Measurements from ENCODE around the gene ACTRT2.

Gene ACTRT2

DNA sequence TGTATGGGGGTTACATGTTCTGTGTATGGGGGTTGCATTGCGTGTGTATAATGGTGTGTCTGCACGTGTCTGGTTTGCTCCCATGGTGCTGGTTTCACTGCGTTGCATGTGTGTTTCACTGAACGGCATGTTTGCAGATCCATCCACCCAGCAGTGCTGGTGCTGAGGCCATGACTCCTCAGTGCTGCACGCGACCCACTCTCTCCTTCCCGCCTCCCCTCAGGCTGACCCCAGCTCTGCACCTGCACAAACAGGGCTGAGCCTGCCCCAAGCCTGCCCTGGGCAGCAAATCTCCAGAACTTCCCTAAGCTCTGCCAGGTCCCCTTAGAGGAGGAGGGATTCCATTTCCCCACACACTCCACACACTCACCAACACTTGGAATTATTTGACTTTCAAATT is 18.7 kb downstream of the ACTRT2 start:
- DNase-seq (ENCODE audit: low read depth) = no peak
- no peak overlapping the region for H3K4me3 ChIP-seq (ENCODE audit: low read depth, low read length)

DNA sequence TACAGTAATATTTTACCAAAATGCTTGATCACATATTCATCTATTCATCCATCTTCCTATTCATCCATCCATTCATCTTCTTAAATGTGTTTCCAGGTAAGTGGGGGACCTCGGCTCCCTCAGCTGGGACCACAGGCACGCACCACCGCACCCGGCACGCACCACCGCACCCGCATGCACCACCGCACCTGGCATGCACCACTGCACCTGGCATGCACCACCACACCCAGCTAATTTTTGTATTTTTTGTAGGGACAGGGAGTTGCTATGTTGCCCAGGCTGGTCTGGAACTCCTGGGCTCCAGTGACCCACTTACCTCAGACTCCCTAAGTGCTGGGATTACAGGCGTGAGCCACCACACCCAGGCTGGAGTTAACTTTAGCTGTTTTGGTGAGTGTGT is 21.2 kb downstream of the ACTRT2 start:
- H3K4me3 ChIP-seq (ENCODE audit: low read depth, low read length) = no peak overlapping the region
- DNase-seq (ENCODE audit: low read depth) = no peak

DNA sequence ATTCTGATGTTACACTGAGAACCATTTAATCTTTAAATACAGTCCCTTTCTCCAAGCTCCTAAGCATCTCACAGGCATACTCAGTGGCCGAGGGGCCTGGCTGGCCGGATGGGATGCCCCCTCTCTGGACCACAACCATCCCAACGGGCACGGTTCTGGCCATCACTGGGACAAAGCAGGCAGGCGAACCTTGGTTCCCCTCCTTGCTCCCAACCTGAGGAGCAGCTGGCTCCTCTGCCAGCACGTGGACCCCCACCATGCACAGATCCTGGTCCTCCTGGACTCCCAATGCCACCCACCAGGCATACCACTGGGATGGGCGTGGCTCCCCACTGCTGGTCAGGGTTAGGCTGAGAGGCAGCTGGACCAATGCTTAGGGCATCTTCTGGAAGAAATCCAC is 27.9 kb downstream of the ACTRT2 start:
- no peak for DNase-seq (ENCODE audit: low read depth)
- no peak overlapping the region for H3K4me3 ChIP-seq (ENCODE audit: low read depth, low read length)

DNA sequence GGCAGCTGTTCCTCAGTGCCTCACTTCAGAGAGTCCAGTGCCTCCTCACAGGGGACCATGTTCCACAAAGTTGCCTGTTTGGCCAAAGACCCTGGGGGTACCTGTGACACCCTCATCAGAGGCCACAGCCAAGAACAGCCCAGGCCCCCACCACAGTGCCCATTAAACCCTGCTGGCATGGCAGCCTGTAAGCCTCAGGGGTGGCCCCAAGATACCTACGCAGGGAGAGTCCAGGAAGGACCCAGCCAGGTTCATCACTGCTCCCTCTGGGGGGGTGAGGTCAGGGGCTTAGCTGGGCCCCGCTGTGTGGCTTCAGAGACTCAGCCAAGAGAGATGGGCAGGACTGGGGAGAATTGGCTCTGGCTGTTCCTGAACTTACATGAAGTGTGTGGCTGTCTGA is 28.6 kb downstream of the ACTRT2 start:
- no peak overlapping the region for H3K4me3 ChIP-seq (ENCODE audit: low read depth, low read length)
- DNase-seq (ENCODE audit: low read depth) = no peak

DNA sequence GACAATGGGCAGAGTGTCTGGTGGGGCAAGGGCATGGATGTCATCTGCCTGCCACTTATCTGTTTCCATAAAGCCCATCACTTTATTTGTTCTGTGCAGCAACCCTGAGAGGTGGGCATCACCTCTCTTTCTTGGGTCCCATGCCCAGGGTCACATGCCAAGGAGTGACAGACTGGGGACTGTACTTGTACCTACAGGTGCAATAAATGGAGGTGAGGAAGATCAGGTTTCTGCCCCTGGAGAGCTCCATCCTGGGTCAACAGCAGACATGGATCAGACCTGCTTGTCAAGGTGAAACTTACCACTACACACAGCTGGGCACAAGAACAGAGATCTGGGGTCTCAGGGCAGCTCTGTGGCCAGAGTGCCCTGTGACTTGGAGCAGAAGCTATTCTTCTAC is 29.3 kb downstream of the ACTRT2 start:
- DNase-seq (ENCODE audit: low read depth) = no peak
- no peak overlapping the region for H3K4me3 ChIP-seq (ENCODE audit: low read depth, low read length)

DNA sequence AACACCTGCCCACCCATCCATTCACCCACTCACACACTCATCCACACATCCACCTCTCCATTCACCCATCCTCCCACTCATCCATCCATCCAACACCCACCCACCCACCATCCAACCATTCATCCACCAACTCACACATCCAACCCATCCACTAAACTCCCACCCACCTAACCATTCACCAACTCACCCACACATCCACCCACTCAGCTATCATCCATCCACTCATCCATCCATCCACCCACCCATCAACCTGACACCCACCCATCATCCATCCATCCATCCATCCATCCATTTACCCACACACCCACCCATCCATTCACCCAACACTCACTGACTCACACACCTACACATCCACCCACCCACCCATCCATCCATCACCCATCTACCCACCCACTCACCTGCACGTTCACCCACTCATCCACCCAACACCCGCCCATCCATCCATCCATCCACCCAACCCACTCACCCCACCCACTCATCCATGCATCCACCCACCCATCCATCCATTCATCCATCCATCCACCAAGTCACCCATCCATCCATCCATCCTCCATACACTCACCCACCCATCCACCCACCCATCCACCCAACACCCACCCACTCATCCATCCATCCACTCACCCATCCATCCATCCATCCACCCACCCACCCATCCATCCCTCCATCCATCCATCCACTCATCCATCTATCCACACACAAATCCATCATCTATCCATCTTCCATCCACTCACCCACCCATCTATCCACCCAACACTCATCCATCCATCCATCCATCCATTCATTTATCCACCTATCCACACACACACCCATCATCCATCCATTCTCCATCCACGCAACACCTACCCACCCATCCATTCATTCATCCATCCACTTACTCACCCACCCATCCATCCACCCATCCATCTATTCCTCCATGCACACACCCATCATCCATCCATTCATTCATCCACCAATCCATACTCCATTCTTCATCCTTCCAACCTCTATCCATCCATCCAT is 30.3 kb downstream of the ACTRT2 start:
- no peak overlapping the region for H3K4me3 ChIP-seq (ENCODE audit: low read depth, low read length)
- DNase-seq (ENCODE audit: low read depth) = no peak

DNA sequence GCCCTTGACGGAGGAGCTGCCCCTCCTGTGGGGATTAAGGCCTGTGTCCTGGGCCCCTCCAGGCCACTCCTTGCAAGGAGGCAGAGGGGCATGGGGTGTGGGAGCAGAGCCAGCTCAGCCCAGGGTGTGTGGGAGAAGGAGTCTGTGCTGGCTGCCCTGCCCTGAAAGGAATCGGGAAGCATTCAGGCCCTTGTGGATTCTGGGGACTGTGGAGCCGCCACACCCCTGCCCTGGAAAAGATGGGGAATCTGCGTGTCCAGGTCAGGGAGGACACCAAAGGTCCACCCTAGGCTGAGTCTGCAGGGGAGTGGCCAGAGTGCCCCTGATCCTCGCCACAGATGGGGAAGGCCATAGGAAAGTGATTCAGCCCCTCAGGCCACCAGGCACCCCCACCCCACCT is 31.2 kb downstream of the ACTRT2 start:
- no peak for DNase-seq (ENCODE audit: low read depth)
- H3K4me3 ChIP-seq (ENCODE audit: low read depth, low read length) = no peak overlapping the region

DNA sequence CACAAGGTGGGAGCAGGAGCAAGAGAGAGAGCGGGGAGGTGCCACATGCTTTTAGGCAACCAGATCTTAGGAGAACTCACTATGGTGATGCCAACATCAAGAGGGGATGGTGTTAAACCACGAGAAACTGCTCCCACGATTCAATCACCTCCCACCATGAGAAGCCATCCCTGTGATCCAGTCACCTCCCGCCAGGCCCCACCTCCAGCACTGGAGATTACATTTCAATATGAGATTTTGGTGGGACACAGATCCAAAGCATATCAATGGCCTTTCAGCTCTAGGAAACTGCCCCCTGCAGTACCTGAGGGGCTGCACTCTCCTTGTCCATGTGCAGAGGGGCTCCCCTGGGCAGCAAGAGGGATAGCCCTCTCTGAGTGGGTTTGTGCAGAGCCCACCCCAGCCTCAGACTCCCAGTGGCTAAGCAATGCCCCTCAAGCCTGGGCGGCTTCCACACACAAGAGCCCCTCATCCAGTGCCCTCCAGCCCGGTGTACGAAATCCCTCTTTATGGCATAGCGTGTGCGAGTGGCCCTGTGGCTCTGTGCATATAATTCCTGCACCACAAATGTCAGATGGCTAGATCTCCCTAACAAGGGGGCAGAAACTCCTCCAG is 32.2 kb downstream of the ACTRT2 start:
- DNase-seq (ENCODE audit: low read depth) = no peak

DNA sequence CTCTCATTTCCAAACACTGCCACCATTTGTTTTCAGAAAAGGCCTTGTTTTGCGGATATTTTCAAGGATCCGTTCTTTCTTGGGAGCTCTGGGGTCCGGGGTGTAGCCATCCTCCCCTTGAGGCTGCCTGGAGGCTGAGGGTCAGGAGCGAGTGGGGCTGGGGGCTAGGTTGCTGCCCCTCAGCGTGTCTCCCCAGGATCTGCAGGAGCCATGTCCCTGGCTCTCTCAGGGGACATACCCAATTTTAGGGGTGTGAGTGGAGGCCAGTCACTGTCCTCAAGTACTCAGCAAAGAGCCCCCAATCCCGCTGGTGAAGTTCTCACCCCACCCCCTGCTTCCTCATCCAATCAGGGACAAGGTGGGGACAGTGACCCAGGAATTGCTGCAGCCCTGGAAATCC is 32.7 kb downstream of the ACTRT2 start:
- DNase-seq (ENCODE audit: low read depth) = no peak
- no peak overlapping the region for H3K4me3 ChIP-seq (ENCODE audit: low read depth, low read length)

More for the DNA sequence above, 32.2 kb downstream of the ACTRT2 start:
- no peak overlapping the region for H3K4me3 ChIP-seq (ENCODE audit: low read depth, low read length)

DNA sequence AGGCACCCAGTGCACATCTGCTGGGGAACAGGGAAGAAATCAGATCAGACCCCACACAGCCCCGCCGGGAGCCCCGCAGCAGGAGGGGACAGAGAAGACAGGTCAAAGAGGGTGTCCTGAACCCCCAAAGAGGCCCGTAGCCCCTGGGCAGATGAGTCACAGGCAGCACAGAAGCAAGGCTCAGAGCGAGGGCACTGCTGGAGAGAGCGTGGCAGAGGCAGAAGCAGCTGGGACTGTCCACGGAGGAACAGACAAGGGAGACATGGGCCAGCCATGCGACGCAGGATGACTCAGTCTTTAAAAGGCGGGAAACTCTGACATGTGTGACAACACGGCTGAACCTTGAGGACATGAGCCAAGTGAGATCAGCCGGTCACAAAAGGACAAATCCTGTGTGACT is 33.2 kb downstream of the ACTRT2 start:
- H3K4me3 ChIP-seq (ENCODE audit: low read depth, low read length) = no peak overlapping the region
- no peak for DNase-seq (ENCODE audit: low read depth)

DNA sequence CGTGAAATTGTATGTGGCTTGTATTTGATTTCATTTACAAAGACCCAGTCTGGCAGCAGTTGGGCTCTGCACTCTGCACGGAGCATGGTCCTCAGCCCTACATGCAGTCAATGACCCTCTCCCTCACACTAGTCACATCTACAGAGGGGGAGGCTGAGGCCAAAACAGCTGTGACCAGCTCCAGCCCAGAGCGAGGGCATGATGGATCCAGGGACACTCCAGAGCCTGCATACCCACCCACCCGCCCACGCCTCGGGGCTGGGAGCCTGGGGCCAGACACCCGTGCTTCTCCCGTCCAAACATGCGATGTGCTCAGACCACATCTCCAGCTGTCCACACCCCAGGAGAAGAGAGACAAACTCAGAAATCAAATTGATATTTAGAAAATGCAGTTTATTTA is 33.8 kb downstream of the ACTRT2 start:
- DNase-seq (ENCODE audit: low read depth) = no peak
- H3K4me3 ChIP-seq (ENCODE audit: low read depth, low read length) = no peak overlapping the region

DNA sequence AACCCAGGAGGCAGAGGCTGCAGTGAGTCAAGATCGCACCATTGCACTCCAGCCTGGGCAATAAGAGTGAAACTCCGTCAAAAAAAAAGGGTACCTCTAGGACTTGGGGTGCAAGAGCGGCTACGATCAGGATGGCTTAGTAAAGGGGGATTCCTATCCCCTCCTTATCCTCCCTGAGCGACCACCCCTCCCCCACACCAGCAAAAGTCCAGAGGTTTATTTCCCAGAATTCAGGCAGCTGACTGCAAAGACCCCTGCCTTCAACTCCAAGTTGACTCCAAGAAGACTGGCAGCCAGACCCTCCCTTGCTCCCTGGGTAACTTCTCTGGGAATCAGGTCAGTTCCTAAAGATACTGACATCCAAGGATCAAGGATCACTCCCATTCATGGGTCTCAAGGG is 35.4 kb downstream of the ACTRT2 start:
- DNase-seq (ENCODE audit: low read depth) = no peak

DNA sequence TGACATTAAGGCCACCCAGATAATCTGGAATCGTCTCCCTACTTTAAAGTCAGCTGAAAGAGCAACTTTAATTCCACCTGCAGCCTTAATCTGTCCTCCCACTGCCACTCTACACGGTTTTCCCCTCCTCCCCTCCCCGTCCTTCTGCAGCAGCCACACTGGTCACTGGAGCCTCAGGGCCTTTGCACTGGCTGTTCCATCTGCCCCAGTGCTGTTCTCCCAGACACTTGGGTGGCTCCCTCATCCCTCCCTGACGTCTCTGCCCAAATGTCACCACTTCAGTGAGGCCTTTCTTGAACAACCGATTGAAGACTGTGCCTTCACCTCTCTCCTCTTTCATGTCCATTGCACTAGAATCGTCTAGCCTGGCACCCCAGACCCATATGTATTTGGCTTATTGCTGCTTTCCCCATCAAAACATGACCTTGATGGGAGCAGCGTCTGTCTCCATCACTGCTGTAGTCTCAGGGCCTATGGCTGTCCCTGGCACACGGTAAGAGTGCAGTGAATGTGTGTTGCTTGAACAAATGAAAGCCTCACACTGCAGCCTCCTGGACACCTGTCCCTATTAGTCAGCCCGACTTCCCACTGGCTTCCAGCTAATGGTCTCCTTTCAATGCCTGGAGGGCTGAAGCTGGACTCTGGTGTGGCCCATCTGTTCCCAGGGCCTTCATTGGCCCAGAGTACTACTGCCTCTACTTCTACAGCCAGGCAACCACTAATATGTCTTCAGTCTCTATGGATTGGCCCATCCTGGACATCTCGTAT is 37.2 kb downstream of the ACTRT2 start:
- no peak overlapping the region for H3K4me3 ChIP-seq (ENCODE audit: low read depth, low read length)

More for the DNA sequence above, 35.4 kb downstream of the ACTRT2 start:
- no peak overlapping the region for H3K4me3 ChIP-seq (ENCODE audit: low read depth, low read length)

DNA sequence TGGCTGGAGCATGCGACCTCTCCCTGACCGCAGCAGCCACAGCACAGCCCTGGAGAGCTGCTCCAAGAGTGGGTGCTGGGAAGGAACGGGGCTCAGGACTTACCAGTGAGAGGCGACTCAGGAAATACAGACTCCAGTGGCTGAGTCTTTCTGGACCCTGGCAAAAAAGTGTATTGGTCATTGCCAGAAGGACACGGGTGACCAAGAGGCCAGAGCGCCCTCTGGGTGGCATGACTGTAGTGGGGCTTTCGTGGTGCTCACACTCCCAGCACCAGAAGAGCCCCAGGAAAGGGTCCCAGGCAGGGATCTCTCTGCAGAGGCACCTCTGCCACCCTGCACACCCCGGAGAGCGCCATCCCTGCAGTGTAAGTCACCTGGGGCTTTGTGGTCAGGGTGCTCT is 38.9 kb downstream of the ACTRT2 start:
- H3K4me3 ChIP-seq (ENCODE audit: low read depth, low read length) = no peak overlapping the region
- no peak for DNase-seq (ENCODE audit: low read depth)

More for the DNA sequence above, 37.2 kb downstream of the ACTRT2 start:
- DNase-seq (ENCODE audit: low read depth) = no peak

DNA sequence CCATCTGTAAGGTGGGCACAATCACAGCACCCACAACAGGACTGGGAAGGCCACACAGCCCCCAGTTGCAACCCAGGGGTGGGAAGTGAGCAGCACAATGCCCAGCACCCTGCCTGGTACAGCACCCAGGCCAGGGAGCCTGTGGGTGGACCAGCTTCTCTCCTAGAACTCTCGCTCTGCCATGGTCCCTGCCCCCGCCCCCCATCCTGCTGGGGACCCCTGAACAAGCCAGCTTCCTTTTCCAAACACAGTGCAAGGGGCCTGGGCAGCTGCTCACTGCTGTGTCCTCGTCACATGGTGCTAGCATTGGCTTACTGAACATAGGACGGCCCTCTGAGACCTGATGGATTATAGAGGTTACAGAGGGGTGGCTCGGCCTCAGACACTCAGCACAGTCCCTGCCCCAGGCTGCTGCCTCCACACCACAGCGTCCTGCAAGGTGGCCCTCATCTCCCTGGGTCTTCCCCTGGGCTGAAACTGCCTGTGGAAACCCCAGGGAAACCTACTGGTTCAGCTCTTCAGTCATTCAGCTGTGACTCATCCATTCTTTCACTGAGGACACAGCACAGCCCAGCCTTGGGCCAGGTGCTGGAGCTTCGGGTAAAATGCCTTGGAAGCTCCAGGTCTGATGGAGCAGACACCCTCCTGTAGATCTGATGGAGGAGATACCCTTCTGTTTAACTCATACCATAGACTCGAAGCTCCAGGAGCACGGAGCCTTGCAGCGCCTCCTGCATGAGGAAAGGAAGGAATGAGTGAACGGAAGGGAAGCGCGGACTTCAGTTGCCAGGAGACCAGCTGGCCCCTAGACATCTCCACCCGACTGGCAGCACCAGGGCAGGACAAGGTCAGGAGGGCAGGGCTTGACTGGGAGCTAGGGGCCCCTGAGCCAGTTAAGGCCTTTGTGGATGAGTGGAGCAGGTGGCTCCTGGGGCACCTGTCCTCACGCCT is 39.6 kb downstream of the ACTRT2 start:
- H3K4me3 ChIP-seq (ENCODE audit: low read depth, low read length) = no peak overlapping the region
- DNase-seq (ENCODE audit: low read depth) = no peak

DNA sequence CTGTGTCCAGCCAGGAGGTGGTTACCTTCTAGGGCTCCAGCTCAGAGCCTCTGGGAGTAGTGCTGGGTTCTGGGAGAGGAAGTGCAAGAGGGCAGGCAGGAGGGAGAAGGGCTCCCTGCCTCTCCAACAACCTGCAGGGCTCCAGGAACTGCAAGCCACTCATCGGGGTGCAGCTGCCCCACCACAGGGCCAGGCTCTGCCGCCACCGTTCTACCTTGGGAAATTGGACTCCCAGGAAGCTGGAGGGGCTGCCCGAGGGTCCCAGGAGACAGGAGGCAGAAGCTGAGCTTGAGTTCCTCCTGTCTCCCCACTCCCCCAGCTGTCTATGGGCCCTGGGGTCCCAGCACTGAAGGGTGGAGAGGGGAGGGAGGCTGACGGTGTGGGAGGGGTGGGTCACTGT is 40.3 kb downstream of the ACTRT2 start:
- no peak overlapping the region for H3K4me3 ChIP-seq (ENCODE audit: low read depth, low read length)
- no peak for DNase-seq (ENCODE audit: low read depth)

DNA sequence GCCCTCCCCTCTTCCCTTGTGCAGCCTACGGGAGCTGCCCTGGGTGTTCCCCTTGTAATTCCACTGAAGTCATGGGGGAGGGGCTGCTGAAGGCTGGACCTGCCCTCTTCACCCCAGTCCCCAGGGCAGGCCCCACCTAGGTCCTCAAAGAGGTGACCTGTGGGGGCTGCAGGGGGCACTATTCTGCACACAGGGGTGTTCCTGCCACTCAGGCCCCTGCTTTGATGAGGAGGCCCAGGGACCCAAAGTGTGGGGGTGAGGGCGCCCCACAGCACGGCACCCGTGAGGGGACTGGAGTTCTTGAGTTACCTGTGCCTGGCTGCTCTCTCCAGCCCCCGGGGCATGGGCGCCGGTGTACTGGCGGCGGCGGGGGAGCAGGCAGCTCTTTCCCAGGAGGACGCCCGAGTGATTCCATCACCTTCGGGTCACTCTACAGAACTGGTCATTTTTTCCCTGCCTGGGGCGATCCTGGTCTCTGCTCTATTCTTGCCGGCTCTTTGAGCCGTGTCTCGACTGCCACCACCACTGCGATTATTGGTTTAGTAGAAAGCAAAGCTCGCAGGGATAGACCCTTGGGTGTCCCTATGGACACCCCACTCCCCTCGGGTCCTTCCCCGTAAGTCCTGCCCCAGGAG is 40.8 kb downstream of the ACTRT2 start:
- no peak for DNase-seq (ENCODE audit: low read depth)
- H3K4me3 ChIP-seq (ENCODE audit: low read depth, low read length) = no peak overlapping the region

DNA sequence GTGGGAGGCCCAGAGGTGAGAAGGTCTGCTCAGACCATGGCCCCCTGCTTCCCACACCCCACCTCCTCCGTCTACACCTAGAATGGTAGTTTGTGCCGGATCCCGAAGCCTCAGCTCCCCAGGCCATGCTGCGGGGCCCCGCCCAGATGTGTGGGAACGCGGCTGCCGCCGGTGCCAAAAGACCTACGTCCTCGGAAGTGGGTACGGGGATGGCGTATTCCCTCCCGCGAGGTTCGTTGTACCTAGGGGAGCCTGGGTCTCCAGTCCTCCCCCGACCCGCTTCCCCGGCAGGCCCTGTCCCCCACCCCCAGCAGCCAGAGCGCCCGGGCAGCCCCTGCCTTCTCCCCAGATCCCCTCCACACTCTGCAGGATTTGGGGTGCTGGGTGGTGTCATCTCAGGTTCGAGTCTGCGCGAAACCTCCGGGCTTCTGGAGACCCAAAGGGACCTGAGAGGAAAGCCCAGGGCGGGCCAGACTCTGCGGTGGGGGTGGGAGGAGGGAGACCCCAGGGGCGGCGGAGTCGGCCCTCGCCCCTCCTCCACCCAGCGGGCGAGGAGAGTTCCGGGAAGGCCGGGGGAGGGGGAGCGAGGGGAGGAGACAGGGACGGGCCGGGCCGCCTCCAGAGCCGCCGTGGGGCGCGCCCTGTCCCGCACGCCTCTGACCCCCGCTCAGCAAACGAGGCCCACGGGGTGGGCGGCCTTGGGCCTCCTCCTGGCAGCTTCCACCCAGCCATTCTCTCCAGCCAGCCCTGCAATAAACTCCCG is 41.5 kb downstream of the ACTRT2 start:
- no peak for DNase-seq (ENCODE audit: low read depth)
- no peak overlapping the region for H3K4me3 ChIP-seq (ENCODE audit: low read depth, low read length)
